Stimulated activated CD8-positive, alpha-beta memory T cell treated with anti-CD3 and anti-CD28 coated beads, Interleukin-15, amount 100 ng/mL, for 4 hours (primary cell): ENCODE measurements around the gene SAXO1.
"Not testable (repeated sequence)": the region's sequence is repeated elsewhere in the genome, so short reads cannot be mapped to it uniquely, and the experiment has no call there.

Experiments used
- DNase-seq, 2 donors: peaks; one replicate each; pipeline ENCODE4 v3.0.0-alpha.2; 2020; ENCODE audit warnings: low read depth in 2 of 2

SAXO1 gene

DNA sequence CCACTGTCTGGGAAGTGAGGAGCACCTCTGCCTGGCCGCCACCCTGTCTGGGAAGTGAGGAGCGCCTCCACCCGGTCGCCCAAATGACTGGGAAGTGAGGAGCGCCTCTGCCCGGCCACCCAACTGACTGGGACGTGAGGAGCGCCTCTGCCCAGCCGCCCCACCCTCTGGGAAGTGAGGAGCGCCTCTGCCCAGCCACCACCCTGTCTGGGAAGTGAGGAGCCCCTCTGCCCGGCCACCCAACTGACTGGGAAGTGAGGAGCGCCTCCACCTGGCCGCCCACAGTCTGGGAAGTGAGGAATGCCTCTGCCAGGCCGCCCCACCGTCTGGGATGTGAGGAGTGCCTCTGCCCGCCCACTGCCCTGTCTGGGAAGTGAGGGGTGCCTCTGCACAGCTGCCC, 32.9 kb downstream of the SAXO1 start:
- DNase-seq, result no peak

GRCh38 chr9:18999173-18999785, 33.7 kb downstream of the SAXO1 start:
- no peak for DNase-seq

GRCh38 chr9:18997151-18997550, 35.9 kb downstream of the SAXO1 start:
- no peak for DNase-seq

GRCh38 chr9:18996211-18996610, 36.8 kb downstream of the SAXO1 start:
- DNase-seq, result no peak

- DNase-seq, result no peak
Observed at GRCh38 chr9:18994263-18994916, 38.6 kb downstream of the SAXO1 start.

DNA sequence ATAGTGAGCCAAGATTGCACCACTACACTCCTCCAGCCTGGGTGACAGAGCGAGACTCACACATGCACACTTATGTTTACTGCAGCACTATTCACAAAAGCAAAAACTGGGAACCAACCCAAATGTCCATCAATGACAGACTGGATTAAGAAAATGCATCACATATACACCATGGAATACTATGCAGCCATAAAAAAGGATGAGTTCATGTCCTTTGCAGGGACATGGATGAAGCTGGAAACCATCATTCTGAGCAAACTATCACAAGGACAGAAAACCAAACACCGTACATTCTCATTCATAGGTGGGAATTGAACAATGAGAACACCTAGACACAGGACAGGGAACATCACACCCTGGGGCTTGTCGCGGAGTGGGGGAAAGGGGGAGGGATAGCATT, 41.8 kb downstream of the SAXO1 start:
- DNase-seq, result not testable (repeated sequence)

DNA sequence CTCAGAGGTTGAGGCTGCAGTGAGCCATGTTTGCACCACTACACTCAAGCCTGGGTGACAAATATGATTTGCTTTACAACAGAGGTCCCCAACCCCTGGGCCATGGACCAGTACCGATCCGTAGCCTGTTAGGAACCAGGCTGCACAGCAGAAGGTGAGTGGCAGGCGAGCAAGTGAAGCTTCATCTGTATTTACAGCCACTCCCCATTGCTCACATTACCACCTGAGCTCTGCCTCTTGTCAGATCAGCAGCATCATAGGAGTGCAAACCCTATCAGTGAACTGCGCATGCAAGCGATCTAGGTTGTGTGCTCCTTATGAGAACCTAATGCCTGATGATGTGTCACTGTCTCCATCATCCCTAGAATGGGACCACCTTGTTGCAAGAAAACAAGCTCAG, 42.5 kb downstream of the SAXO1 start:
- no peak for DNase-seq

- DNase-seq, result no peak
Observed at GRCh38 chr9:18989865-18990264, 43.1 kb downstream of the SAXO1 start.

- DNase-seq, result no peak
Observed at GRCh38 chr9:18989097-18989496, 43.9 kb downstream of the SAXO1 start.

DNA sequence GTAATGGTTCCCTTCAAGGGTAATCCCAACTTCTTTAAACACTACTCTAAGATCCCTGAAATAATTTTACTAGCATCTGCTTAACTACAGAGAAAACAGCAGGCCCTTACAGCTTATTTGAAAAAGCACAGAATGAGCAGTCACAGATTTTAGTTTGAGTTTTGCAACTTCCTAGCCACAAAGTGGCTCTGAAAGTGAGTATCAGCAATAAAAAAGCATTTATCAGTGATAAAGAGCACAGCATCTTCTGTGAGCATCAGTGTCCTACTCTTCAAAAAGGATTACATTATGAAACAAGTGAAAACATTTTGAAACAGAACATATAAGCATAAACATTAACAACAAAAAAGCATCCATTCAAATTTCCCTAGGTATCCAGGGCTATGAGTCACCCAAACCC, 45.0 kb downstream of the SAXO1 start:
- DNase-seq, result no peak

GRCh38 chr9:18985996-18986395, 47.0 kb downstream of the SAXO1 start:
- no peak for DNase-seq

- no peak for DNase-seq
Observed at GRCh38 chr9:18985464-18985951, 47.5 kb downstream of the SAXO1 start.

- no peak for DNase-seq
Observed at GRCh38 chr9:18982262-18982620, 50.8 kb downstream of the SAXO1 start.

DNA sequence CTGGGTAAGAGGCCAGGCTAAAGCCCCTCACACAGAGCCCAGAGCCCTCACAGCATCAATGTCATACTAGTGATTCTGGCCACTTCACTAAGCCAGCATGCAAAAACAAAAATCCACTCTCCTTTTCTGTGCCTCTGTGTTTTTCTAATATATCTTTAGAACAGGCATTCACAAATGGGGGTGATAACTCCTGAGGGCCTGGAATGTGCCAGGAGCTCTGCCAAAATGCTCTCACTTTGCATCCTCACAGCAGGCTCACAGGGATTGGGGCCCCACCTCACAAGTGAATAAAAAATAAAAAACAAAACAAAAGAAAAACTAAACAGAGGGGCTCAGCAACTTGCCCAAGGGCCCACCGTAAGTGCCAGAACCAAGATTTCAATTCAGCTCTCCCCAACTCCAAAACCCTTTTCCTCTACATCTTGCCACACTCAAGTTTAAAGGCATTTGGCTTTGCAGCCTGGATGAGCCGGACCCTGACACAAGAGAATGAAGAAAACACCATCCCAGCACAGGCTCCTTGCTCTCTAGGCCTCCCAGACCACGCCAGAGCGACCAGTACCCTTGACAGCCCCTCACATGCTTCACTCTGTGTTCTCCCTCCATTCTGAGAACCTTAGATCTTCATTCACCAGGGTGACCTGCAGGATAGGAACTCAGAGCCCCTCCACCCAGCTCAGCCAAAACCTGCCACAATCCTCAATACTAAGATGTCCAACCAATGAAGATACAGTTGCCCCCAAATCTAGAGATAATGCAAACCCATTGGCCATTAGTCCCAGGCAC, 51.3 kb downstream of the SAXO1 start:
- no peak for DNase-seq

DNA sequence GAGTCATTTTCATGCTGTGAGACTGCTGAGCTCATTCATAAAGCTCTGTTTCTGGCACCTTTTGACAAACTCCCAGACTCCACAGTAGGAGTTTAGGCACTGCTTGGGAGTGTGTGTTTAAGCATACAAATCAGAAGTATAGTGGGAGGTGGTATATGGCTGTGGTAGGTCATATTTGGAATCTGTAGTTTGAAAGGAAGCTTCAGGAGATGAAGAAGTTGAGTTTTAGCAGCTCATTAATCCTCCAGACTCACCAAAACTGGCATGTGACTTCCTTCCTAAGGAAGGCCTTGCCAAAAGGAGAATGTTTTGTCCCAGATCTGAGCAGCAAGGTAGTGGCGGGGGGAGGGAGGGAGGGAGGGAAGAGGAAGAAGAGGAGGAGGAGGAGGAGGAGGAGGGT, 52.8 kb downstream of the SAXO1 start:
- no peak for DNase-seq

DNA sequence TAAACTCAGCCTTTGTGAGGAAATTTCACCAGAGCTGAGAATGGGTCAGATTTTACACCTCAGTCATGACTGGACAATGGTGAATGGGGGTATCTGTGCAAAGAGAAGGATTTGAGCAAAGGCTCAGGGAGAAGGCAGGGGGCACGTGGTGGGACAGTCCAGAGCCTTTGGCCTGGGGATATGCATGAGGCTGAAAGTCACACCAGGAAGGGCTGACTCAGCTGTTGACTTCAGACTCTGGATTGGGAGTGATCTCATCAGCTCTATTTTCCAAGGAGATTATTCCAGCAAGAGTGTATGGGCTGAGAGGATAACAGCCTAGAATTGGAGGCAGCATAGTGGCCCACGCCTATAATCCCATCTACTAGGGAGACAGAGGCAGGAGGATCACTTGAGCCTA, 53.6 kb downstream of the SAXO1 start:
- no peak for DNase-seq

GRCh38 chr9:18978188-18978587, 54.8 kb downstream of the SAXO1 start:
- DNase-seq, result no peak

- DNase-seq, result no peak
Observed at GRCh38 chr9:18976709-18977531, 56.1 kb downstream of the SAXO1 start.

DNA sequence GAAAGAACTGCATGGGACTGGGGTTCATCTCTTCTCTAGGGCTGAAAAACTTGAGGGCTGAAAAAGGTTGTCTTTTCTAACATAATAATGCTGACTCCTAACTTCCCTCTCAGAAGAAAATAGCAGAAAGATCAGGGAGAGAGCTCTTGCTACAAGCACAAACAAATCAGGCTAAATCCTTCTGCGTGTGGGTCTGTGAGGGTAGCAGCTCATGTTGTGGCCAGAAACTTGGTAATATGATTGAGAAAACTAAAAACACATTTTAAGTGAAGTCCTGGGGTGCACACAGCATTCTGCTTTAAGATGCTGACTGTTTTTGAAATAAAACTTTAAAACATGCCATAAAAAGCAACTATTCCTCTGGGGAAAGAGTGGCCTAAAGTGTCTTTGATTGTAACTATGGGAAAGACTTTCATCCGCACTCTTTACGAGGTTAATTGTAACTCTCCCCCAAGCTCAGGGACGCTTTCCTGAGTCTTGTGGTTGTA, 56.7 kb downstream of the SAXO1 start:
- no peak for DNase-seq

DNA sequence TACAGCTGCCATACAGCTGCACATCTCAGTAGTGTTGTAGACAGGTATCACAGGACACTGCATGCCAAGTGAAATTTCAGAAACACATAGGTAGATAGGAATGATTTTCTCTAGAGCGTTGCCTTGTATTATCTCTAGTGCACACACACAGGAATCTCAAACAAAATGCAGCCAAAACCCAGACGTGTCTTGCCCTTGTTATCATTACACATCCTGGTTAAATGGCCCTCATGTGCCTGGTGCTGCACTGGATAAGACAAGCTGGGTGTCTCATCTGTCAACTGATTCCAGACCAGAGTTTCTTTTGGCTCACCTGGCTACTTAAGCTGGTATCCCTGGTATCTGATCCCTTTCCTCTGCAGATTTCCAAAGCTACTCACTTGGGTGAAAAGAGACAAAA, 59.7 kb downstream of the SAXO1 start:
- no peak for DNase-seq

DNA sequence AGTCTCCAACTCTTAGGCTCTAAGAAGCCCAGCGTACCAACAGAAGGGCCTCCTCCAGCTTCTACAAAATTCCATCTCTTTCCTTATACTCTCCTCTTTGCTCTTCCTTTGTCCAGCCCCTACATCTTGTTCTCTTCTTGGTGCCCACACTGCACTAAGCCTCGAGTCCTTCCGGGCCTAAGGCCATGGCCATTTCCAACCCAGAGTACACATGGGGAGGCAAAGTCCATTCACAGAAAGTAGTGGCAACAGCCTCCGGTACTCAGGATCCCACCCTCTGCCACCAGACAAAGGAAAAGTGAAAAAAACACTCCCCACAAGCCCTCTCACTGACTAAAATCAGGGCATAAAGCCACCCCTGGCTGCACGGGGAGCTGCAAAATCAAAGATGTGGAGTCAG, 60.3 kb downstream of the SAXO1 start:
- DNase-seq, result no peak

- no peak for DNase-seq
Observed at GRCh38 chr9:18971909-18972308, 61.1 kb downstream of the SAXO1 start.
